H9 (cell line): ENCODE results near the gene TRIM40. TPM values are rescaled to one million over a fixed set of nuclear protein-coding genes. Genes with fewer than 3 reads are reported as not detected.
"Not testable (repeated sequence)": the region's sequence is repeated elsewhere in the genome, so short reads cannot be mapped to it uniquely, and the experiment has no call there.

Source experiments
- DNase-seq: peaks from one replicate; pipeline ENCODE4 v3.0.0-alpha.2; 2017
- H2AFZ ChIP-seq: one replicate; pipeline ENCODE4 v1.6.1; 2013; ENCODE audit warnings: mild to moderate bottlenecking, low read length, control low read depth, moderate library complexity
- H2AK5ac ChIP-seq: 2 replicates; pipeline ENCODE4 v1.6.1; 2013; ENCODE audit warnings: low read length, control low read depth, mixed read lengths; ENCODE audit not compliant: insufficient read length
- H2BK120ac ChIP-seq: one replicate; pipeline ENCODE4 v1.6.1; 2013; ENCODE audit warnings: low read depth, mild to moderate bottlenecking, low read length, control low read depth, inconsistent platforms; ENCODE audit not compliant: poor library complexity, severe bottlenecking
- H2BK12ac ChIP-seq: 2 replicates; pipeline ENCODE4 v1.6.1; 2013; ENCODE audit warnings: low read length, control low read depth, mixed read lengths, low read depth; ENCODE audit not compliant: insufficient read length
- H2BK15ac ChIP-seq: 2 replicates; pipeline ENCODE4 v1.6.1; 2013; ENCODE audit warnings: low read depth, low read length, control low read depth
- H2BK20ac ChIP-seq: one replicate; pipeline ENCODE4 v1.6.1; 2013; ENCODE audit warnings: low read depth, mild to moderate bottlenecking, low read length, control low read depth, inconsistent platforms; ENCODE audit not compliant: poor library complexity, severe bottlenecking
- H2BK5ac ChIP-seq: 2 replicates; pipeline ENCODE4 v1.6.1; 2013; ENCODE audit warnings: low read length, control low read depth, mixed read lengths; ENCODE audit not compliant: insufficient read length
- H3K14ac ChIP-seq: 2 replicates; pipeline ENCODE4 v1.6.1; 2013; ENCODE audit warnings: low read length, control low read depth; ENCODE audit not compliant: insufficient read depth
- H3K18ac ChIP-seq: 2 replicates; pipeline ENCODE4 v1.6.1; 2013; ENCODE audit warnings: low read depth, mild to moderate bottlenecking, mixed read lengths, low read length, control low read depth; ENCODE audit not compliant: insufficient read length
- H3K23ac ChIP-seq: 2 replicates; pipeline ENCODE4 v1.6.1; 2013; ENCODE audit warnings: low read length, control low read depth, mixed read lengths, low read depth; ENCODE audit not compliant: insufficient read length
- H3K23me2 ChIP-seq: 2 replicates; pipeline ENCODE4 v1.6.1; 2013; ENCODE audit warnings: low read depth, mild to moderate bottlenecking, mixed read lengths, low read length, control low read depth; ENCODE audit not compliant: insufficient read length, poor library complexity, severe bottlenecking
- H3K27ac ChIP-seq: 2 replicates; pipeline ENCODE4 v1.5.1; 2013; ENCODE audit warnings: low read length, control low read depth, mixed read lengths, low read depth; ENCODE audit not compliant: insufficient read length
- H3K27me3 ChIP-seq: 2 replicates; pipeline ENCODE4 v1.6.1; 2013; ENCODE audit warnings: low read length, control low read depth, inconsistent platforms; ENCODE audit not compliant: insufficient read depth
- H3K4ac ChIP-seq: 2 replicates; pipeline ENCODE4 v1.6.1; 2013; ENCODE audit warnings: low read depth, mild to moderate bottlenecking, control low read depth, inconsistent platforms, low read length, moderate library complexity
- H3K4me1 ChIP-seq: 2 replicates; pipeline ENCODE4 v1.6.1; 2013; ENCODE audit warnings: low read length, control low read depth, inconsistent platforms; ENCODE audit not compliant: insufficient read depth
- H3K4me2 ChIP-seq: 2 replicates; pipeline ENCODE4 v1.6.1; 2013; ENCODE audit warnings: low read length, control low read depth, mixed read lengths; ENCODE audit not compliant: insufficient read length, insufficient read depth
- H3K56ac ChIP-seq: 2 replicates; pipeline ENCODE4 v1.6.1; 2013; ENCODE audit warnings: low read depth, mild to moderate bottlenecking, mixed read lengths, low read length, control low read depth; ENCODE audit not compliant: insufficient read length
- H3K79me1 ChIP-seq: 2 replicates; pipeline ENCODE4 v1.6.1; 2013; ENCODE audit warnings: low read depth, mild to moderate bottlenecking, moderate library complexity, low read length, control low read depth, inconsistent platforms; ENCODE audit not compliant: insufficient read depth, poor library complexity, severe bottlenecking
- H3K79me2 ChIP-seq: 2 replicates; pipeline ENCODE4 v1.6.1; 2013; ENCODE audit warnings: low read length, control low read depth, inconsistent platforms; ENCODE audit not compliant: insufficient read depth
- H3K9ac ChIP-seq: 2 replicates; pipeline ENCODE4 v1.6.1; 2013; ENCODE audit warnings: low read length, control low read depth, mixed read lengths; ENCODE audit not compliant: insufficient read length; ENCODE audit errors: extremely low read depth
- H3K9me3 ChIP-seq: one replicate; pipeline ENCODE4 v1.6.1; 2013; ENCODE audit warnings: low read depth, low read length, inconsistent platforms; ENCODE audit not compliant: control insufficient read depth
- H3T11ph ChIP-seq: one replicate; pipeline ENCODE4 v1.6.1; 2013; ENCODE audit warnings: mild to moderate bottlenecking, low read length, control low read depth, inconsistent platforms
- H4K20me1 ChIP-seq: one replicate; pipeline ENCODE4 v1.6.1; 2013; ENCODE audit not compliant: control insufficient read depth, insufficient read length, insufficient read depth
- H4K5ac ChIP-seq: 2 replicates; pipeline ENCODE4 v1.6.1; 2013; ENCODE audit warnings: low read depth, mild to moderate bottlenecking, mixed read lengths, low read length, control low read depth; ENCODE audit not compliant: insufficient read length
- H4K8ac ChIP-seq: replicated peaks from 2 replicates; pipeline ENCODE4 v1.6.1; 2013; ENCODE audit warnings: low read length, control low read depth, mixed read lengths, low read depth; ENCODE audit not compliant: insufficient read length
- H4K91ac ChIP-seq: 2 replicates; pipeline ENCODE4 v1.6.1; 2013; ENCODE audit warnings: low read depth, mild to moderate bottlenecking, moderate library complexity, mixed read lengths, low read length, control low read depth; ENCODE audit not compliant: insufficient read length
- H3K27ac Mint-ChIP-seq, 3 experiments: 2 replicates in 2 of 3; 3 replicates in 1 of 3; pipeline ENCODE4 v1.8.0; 2020 to 2021; ENCODE audit warnings: mixed read lengths in 3 of 3, mild to moderate bottlenecking in 1 of 3, moderate library complexity in 1 of 3
- H3K27me3 Mint-ChIP-seq: 2 replicates; pipeline ENCODE4 v1.8.0; 2021; ENCODE audit warnings: low read depth, mild to moderate bottlenecking, moderate library complexity, mixed read lengths
- H3K36me3 Mint-ChIP-seq, 3 experiments: 2 replicates in 2 of 3; 3 replicates in 1 of 3; pipeline ENCODE4 v1.8.0; 2020 to 2021; ENCODE audit warnings: low read depth in 3 of 3, mixed read lengths in 3 of 3; ENCODE audit not compliant: insufficient read depth in 1 of 3
- H3K4me1 Mint-ChIP-seq, 2 experiments: 2 replicates each; pipeline ENCODE4 v1.8.0; 2020; ENCODE audit warnings: mixed read lengths in 2 of 2
- H3K4me3 Mint-ChIP-seq, 2 experiments: 2 replicates in 1 of 2; 3 replicates in 1 of 2; pipeline ENCODE4 v1.8.0; 2020 to 2021; ENCODE audit warnings: mild to moderate bottlenecking in 2 of 2, mixed read lengths in 2 of 2, moderate library complexity in 1 of 2
- H3K9me3 Mint-ChIP-seq, 2 experiments: 2 replicates in 1 of 2; 3 replicates in 1 of 2; pipeline ENCODE4 v1.8.0; 2020; ENCODE audit warnings: mild to moderate bottlenecking in 2 of 2, mixed read lengths in 2 of 2, moderate library complexity in 1 of 2
- CTCF ChIP-seq: fragments of 200-600 bp; sonication (generic); conservative IDR thresholded peaks from 3 replicates; pipeline ENCODE4 v1.8.0; 2021; ENCODE audit warnings: antibody characterized with exemption, mild to moderate bottlenecking
- WGBS: extraction: QIAGEN DNeasy Blood & Tissue Kit; methylation state at CpG from one replicate; pipeline ENCODE4 v1.1.7; 2013; ENCODE audit warnings: missing lambda C conversion rate, low lambda C conversion rate, mixed read lengths; ENCODE audit not compliant: insufficient read length; ENCODE audit errors: extremely low coverage; 5-methylcytosine and 5-hydroxymethylcytosine counted together
- total RNA-seq: library from RNA; stranded (reverse); gene quantifications from 2 replicates; pipeline ENCODE4 v1.2.1, GENCODE V29; 2021

The TRIM40 gene
- total RNA-seq, 1 experiment from 2014 or later: not detected

DNA sequence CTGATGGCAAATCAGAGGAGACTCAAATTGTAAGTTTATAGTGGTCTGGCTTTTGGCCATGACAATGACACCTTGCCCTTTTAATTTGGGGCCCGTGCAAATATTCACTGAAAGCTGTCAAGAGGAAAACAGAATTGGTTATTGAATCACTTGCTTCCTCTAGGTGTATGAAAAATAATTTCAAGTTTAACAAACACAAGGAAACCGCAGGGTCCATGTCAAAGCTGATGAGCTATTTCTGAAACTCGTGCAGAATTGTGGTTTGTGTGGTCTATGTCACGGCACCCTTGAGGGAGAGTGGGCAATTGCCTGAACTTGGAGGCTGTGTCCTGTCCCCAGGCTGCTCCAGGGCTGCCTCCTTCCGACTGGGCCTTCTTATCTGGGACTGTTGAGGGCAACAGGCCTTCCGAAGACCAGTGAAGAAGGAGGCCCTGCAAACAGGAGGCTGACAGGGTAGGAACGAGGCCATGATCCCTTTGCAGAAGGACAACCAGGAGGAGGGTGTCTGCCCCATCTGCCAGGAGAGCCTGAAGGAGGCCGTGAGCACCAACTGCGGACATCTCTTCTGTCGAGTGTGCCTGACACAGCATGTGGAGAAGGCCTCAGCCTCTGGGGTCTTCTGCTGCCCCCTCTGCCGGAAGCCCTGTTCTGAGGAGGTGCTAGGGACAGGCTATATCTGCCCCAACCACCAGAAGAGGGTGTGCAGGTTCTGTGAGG, 788 bp downstream of the TRIM40 start:
- no peak overlapping the region for H3K56ac ChIP-seq
- H3K4me1 ChIP-seq: no peaks in the 10 kb centered on the region
- no peak overlapping the region for H3K27ac Mint-ChIP-seq
- H2BK120ac ChIP-seq: no peak overlapping the region
- no peak overlapping the region for H2BK5ac ChIP-seq
- no peak overlapping the region for H3T11ph ChIP-seq
- no peaks in the 10 kb centered on the region for H3K23me2 ChIP-seq
- no peak overlapping the region for H2BK12ac ChIP-seq
- no peak overlapping the region for H2AK5ac ChIP-seq
- H4K20me1 ChIP-seq: no peaks in the 10 kb centered on the region
- WGBS: no CpG with 5 or more reads among the region's 11 CpGs
- no peak overlapping the region for H4K5ac ChIP-seq
- H3K79me1 ChIP-seq: no peaks in the 10 kb centered on the region
- H3K4me2 ChIP-seq: no peak overlapping the region
- H3K4me1 Mint-ChIP-seq: no peaks in the 10 kb centered on the region
- H3K27ac ChIP-seq: no peak overlapping the region
- H3K79me2 ChIP-seq: no peaks in the 10 kb centered on the region
- no peak for TF ChIP-seq CTCF
- no peak overlapping the region for H4K8ac ChIP-seq
- no peaks in the 10 kb centered on the region for H3K9me3 Mint-ChIP-seq
- H3K4me3 Mint-ChIP-seq: no peak overlapping the region
- H3K27me3 ChIP-seq: no peaks in the 10 kb centered on the region
- no peak overlapping the region for H2BK20ac ChIP-seq
- no peak overlapping the region for H3K18ac ChIP-seq
- no peak overlapping the region for H4K91ac ChIP-seq
- no peak overlapping the region for H3K23ac ChIP-seq
- no peaks in the 10 kb centered on the region for H3K9me3 ChIP-seq
- H3K9ac ChIP-seq: no peak overlapping the region
- H3K4ac ChIP-seq: no peak overlapping the region
- DNase-seq: no peak
- H3K14ac ChIP-seq: no peak overlapping the region
- H2BK15ac ChIP-seq: no peak overlapping the region
- H3K36me3 Mint-ChIP-seq: no peaks in the 10 kb centered on the region
- peaks cover 55% of the 10 kb centered on the region for H3K27me3 Mint-ChIP-seq
- H2AFZ ChIP-seq: no peak overlapping the region

- H3K79me1 ChIP-seq, H3K4me1 Mint-ChIP-seq, H2BK5ac ChIP-seq, H4K8ac ChIP-seq, H3K18ac ChIP-seq, DNase-seq, H3K9me3 ChIP-seq, H3K36me3 Mint-ChIP-seq, H3K4me1 ChIP-seq, H3T11ph ChIP-seq, H3K23me2 ChIP-seq, H2AFZ ChIP-seq, H3K9ac ChIP-seq, H2BK12ac ChIP-seq, H2AK5ac ChIP-seq, H3K27ac Mint-ChIP-seq, H3K23ac ChIP-seq, H2BK15ac ChIP-seq, H2BK120ac ChIP-seq, H4K91ac ChIP-seq, H3K56ac ChIP-seq, H3K79me2 ChIP-seq, H3K27me3 ChIP-seq, H3K27ac ChIP-seq, H4K5ac ChIP-seq, H3K4me2 ChIP-seq, H3K4ac ChIP-seq, H3K14ac ChIP-seq, H3K9me3 Mint-ChIP-seq, H2BK20ac ChIP-seq, H4K20me1 ChIP-seq, H3K4me3 Mint-ChIP-seq: not testable (repeated sequence)
- no CpG with 5 or more reads among the region's 8 CpGs for WGBS
- H3K27me3 Mint-ChIP-seq: peaks cover 64% of the 10 kb centered on the region
Observed at GRCh38 chr6:30140240-30140639, 4.3 kb downstream of the TRIM40 start.
